HepG2 (cell line): ENCODE data around the gene DEFB131A. TPM values are rescaled to one million over a fixed set of nuclear protein-coding genes. Genes with fewer than 3 reads are reported as not detected.
"Not testable (repeated sequence)": the region's sequence is repeated elsewhere in the genome, so short reads cannot be mapped to it uniquely, and the experiment has no call there.

Experiments
- ATAC-seq: fragments of 200-7000 bp; cut with Tn5 transposase; 3 replicates; pipeline ENCODE4 v1.9.1; 2020; ENCODE audit warnings: mild to moderate bottlenecking, moderate library complexity
- BruUV-seq: library from RNA; stranded (reverse); fragments of 400-500 nt; replicated peaks from 2 replicates; lab custom pipeline; 2021; lab: Mats Ljungman, UMichigan
- CTCF ChIA-PET: fragments of 300-600 bp; formaldehyde crosslinking; extraction: SDS; loops from one replicate; lab custom pipeline; 2021; ENCODE audit warnings: low total read pairs, inconsistent platforms, low intra/inter-chr PET ratio; lab: Yijun Ruan, JAX
- POLR2A ChIA-PET: fragments of 350-600 bp; sonication (Branson Sonifier 250); formaldehyde crosslinking; loops from one replicate; lab custom pipeline; 2020; ENCODE audit warnings: antibody characterized with exemption, inconsistent platforms; lab: Yijun Ruan, JAX
- DNase-seq: peaks from one replicate; pipeline ENCODE4 v3.0.0-alpha.2; 2015; ENCODE audit warnings: low spot score
- FAIRE-seq: peaks from 3 replicates; lab custom pipeline; 2011; peaks lifted over from hg19 to GRCh38; lab: Jason Lieb, UNC
- H2AFZ ChIP-seq: one replicate; pipeline ENCODE4 v1.6.1; 2011; ENCODE audit warnings: low read length, inconsistent platforms
- H3K27ac ChIP-seq: fragments of 300-600 bp; 3 replicates; pipeline ENCODE4 v1.8.0; 2011; ENCODE audit warnings: mixed run types, mild to moderate bottlenecking, mixed read lengths, low read length, inconsistent platforms; ENCODE audit not compliant: insufficient read depth; ENCODE audit errors: extremely low read length
- H3K27me3 ChIP-seq, 2 experiments: fragments of 200-600 bp in 1 of 2; 2 replicates in 1 of 2; 3 replicates in 1 of 2; pipeline versions ENCODE4 v1.6.0 to v1.8.0; 2011; ENCODE audit warnings: low read length in 2 of 2, mild to moderate bottlenecking in 2 of 2, moderate library complexity in 2 of 2, inconsistent platforms in 1 of 2; ENCODE audit not compliant: insufficient read depth in 2 of 2, control insufficient read depth in 1 of 2
- H3K36me3 ChIP-seq, 2 experiments: fragments of 200-600 bp in 1 of 2; replicated peaks in 1 of 2; 2 replicates in 1 of 2; 3 replicates in 1 of 2; pipeline versions ENCODE4 v1.5.1 to v1.8.0; 2011; ENCODE audit warnings: low read length in 2 of 2, inconsistent platforms in 1 of 2; ENCODE audit not compliant: insufficient read depth in 2 of 2, control insufficient read depth in 1 of 2
- H3K4me1 ChIP-seq: 2 replicates; pipeline ENCODE4 v1.5.1; 2012; ENCODE audit warnings: low read length, inconsistent platforms; ENCODE audit not compliant: insufficient read depth
- H3K4me2 ChIP-seq: 2 replicates; pipeline ENCODE4 v1.6.0; 2011; ENCODE audit warnings: low read depth, low read length, inconsistent platforms
- H3K4me3 ChIP-seq, 3 experiments: fragments of 200-600 bp in 1 of 3; sonication (generic), shearing (Covaris generic) in 1 of 3; replicated peaks in 1 of 3; 2 replicates each; pipeline ENCODE4 v1.5.1; 2011 to 2016; ENCODE audit warnings: low read length in 3 of 3, inconsistent platforms in 2 of 3, low read depth in 2 of 3, mild to moderate bottlenecking in 2 of 3, control low read depth in 1 of 3, mixed read lengths in 1 of 3; ENCODE audit not compliant: insufficient read depth in 1 of 3
- H3K79me2 ChIP-seq: one replicate; pipeline ENCODE4 v1.6.1; 2011; ENCODE audit warnings: low read length, inconsistent platforms; ENCODE audit not compliant: insufficient read depth
- H3K9ac ChIP-seq: 2 replicates; pipeline ENCODE4 v1.6.0; 2011; ENCODE audit warnings: mild to moderate bottlenecking, low read depth, low read length, inconsistent platforms; ENCODE audit not compliant: insufficient read depth
- H3K9me3 ChIP-seq: 2 replicates; pipeline ENCODE4 v1.5.1; 2012; ENCODE audit warnings: mild to moderate bottlenecking, low read length
- H4K20me1 ChIP-seq: 2 replicates; pipeline ENCODE4 v1.6.0; 2011; ENCODE audit warnings: inconsistent platforms, mild to moderate bottlenecking, low read length, moderate library complexity; ENCODE audit not compliant: insufficient read depth
- CTCF ChIP-seq: sonication (generic); formaldehyde crosslinking; IDR thresholded peaks from 2 replicates; pipeline ENCODE4 v1.5.0; 2020; ENCODE audit warnings: mild to moderate bottlenecking, missing genetic modification reagents, moderate library complexity
- RAD21 ChIP-seq: fragments of 450-650 bp; formaldehyde crosslinking; IDR thresholded peaks from 2 replicates; pipeline ENCODE4 v1.5.0; 2020; ENCODE audit warnings: mild to moderate bottlenecking
- STAG1 ChIP-seq: sonication (generic); formaldehyde crosslinking; IDR thresholded peaks from 2 replicates; pipeline ENCODE4 v1.4.0; 2020; ENCODE audit warnings: missing genetic modification reagents
- WGBS: methylation state at CpG from one replicate; pipeline ENCODE4 v1.1.6; 2017; ENCODE audit warnings: low lambda C conversion rate; 5-methylcytosine and 5-hydroxymethylcytosine counted together
- in situ Hi-C: cut with HindIII; loops from 2 replicates; pipeline ENCODE4 v1.10.0; 2017; ENCODE audit warnings: low pct_unique_long_range_greater_than_20kb; ENCODE audit not compliant: extremely low pct_ligation_motif_present
- intact Hi-C: fragments of 100-400 bp; cut with micrococcal nuclease; formaldehyde crosslinking; loops from one replicate; pipeline ENCODE4 v1.10.0; 2022; ENCODE audit not compliant: unreplicated experiment
- polyA plus RNA-seq, 8 experiments: library from polyadenylated mRNA; depleted of rRNA in 3 of 8; stranded (reverse) in 7 of 8; unstranded in 1 of 8; fragments of >200 nt; fragmentation: Illumina TruSeq in 4 of 8; extraction: Trizol in 4 of 8; gene quantifications; 2 replicates each; pipeline versions ENCODE4 v1.2.1 to v1.2.3, GENCODE V29; 2011 to 2016; ENCODE audit warnings: low read depth in 4 of 8, missing spikeins in 1 of 8, mixed read lengths in 1 of 8; ENCODE audit not compliant: insufficient read depth in 1 of 8
- total RNA-seq, 5 experiments: library from RNA; depleted of rRNA; stranded (reverse); fragments of >200 nt; fragmentation: Illumina TruSeq; extraction: Trizol; gene quantifications; 2 replicates each; pipeline ENCODE4 v1.2.3, GENCODE V29; 2016; ENCODE audit warnings: low read depth in 1 of 5

Gene DEFB131A
- total and polyA plus RNA-seq, 2 of the 13 experiments (the other 11 are each of a cell fraction or from before 2014, with no cell fraction given): not detected

- H4K20me1 ChIP-seq, H3K79me2 ChIP-seq, CTCF ChIA-PET, FAIRE-seq, H2AFZ ChIP-seq, H3K27ac ChIP-seq, H3K4me3 ChIP-seq, POLR2A ChIA-PET, ATAC-seq, H3K4me1 ChIP-seq, in situ Hi-C loops, intact Hi-C loops, H3K9me3 ChIP-seq, H3K4me2 ChIP-seq, H3K27me3 ChIP-seq, BruUV-seq, H3K36me3 ChIP-seq, H3K9ac ChIP-seq: not testable (repeated sequence)
- peak; percentile 33 for DNase-seq
- 0% methylated on average over 2 of the region's 12 CpGs for WGBS
- TF ChIP-seq CTCF (CRISPR knock-in tag) (peak; percentile 76), RAD21 (CRISPR knock-in tag) (peak; percentile 42; the same call in 1 of the 2 replicates), STAG1 (CRISPR knock-in tag) (peak; percentile 62)
Measured at GRCh38 chr4:9495443-9495842, 51.2 kb downstream of the DEFB131A start.

- in situ Hi-C loops, H3K4me3 ChIP-seq, H3K36me3 ChIP-seq, FAIRE-seq, H3K4me1 ChIP-seq, H3K79me2 ChIP-seq, DNase-seq, H4K20me1 ChIP-seq, H3K9ac ChIP-seq, H3K27me3 ChIP-seq, POLR2A ChIA-PET, BruUV-seq, CTCF ChIA-PET, ATAC-seq, H2AFZ ChIP-seq, H3K27ac ChIP-seq, H3K4me2 ChIP-seq, intact Hi-C loops, H3K9me3 ChIP-seq: not testable (repeated sequence)
- 54% methylated on average over 34 of the region's 86 CpGs for WGBS
Measured at GRCh38 chr4:9497575-9498467, 53.6 kb downstream of the DEFB131A start.

- intact Hi-C loops, DNase-seq, BruUV-seq, H4K20me1 ChIP-seq, CTCF ChIA-PET, H3K79me2 ChIP-seq, H3K27me3 ChIP-seq, H3K4me3 ChIP-seq, H2AFZ ChIP-seq, H3K4me1 ChIP-seq, H3K9me3 ChIP-seq, POLR2A ChIA-PET, H3K27ac ChIP-seq, ATAC-seq, H3K9ac ChIP-seq, H3K4me2 ChIP-seq, in situ Hi-C loops, FAIRE-seq, H3K36me3 ChIP-seq: not testable (repeated sequence)
- WGBS: 67% methylated on average over 14 of the region's 33 CpGs
Measured at GRCh38 chr4:9498468-9499040, 54.3 kb downstream of the DEFB131A start.
